Peyer's patch (tissue), 4 donors: ENCODE results near the gene RMC1.

Experiments used
- POLR2A ChIP-seq, 2 donors: fragments of 450-650 bp; IDR thresholded peaks; one replicate each; pipeline ENCODE4 v1.5.1; 2017; ENCODE audit warnings: antibody characterized with exemption in 2 of 2, mild to moderate bottlenecking in 2 of 2, moderate library complexity in 2 of 2
- TF ChIP-seq, protein P1 (sequence below), 6 experiments: fragments of 450-650 bp in 4 of 6; fragments of 200-600 bp in 2 of 6; sonication (generic) in 1 of 6; IDR thresholded peaks; one replicate each; pipeline ENCODE4 v1.5.1; 2017 to 2019; ENCODE audit warnings: antibody characterized with exemption in 6 of 6, mild to moderate bottlenecking in 3 of 6, moderate library complexity in 1 of 6

DNA sequence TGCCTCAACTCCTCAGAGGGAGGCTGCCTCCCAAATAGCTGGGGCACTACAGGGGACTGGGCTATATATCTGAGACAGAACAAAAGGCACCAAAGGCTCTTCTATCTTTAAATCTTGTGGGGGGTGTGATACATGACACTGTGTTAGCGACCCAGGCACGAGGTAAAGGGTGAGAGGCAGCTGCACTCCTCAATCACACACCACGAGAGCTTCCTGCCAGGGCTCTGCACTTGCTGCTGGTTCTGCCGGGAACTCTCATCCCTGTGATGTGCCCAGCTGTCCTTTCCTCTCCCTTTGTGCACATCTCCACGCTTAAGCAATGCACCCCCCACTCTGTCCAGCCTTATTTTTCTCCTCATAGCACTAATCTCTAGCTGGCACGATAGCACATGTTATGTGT lies 50.6 kb downstream of the RMC1 start:
- TF ChIP-seq, protein P1, sequence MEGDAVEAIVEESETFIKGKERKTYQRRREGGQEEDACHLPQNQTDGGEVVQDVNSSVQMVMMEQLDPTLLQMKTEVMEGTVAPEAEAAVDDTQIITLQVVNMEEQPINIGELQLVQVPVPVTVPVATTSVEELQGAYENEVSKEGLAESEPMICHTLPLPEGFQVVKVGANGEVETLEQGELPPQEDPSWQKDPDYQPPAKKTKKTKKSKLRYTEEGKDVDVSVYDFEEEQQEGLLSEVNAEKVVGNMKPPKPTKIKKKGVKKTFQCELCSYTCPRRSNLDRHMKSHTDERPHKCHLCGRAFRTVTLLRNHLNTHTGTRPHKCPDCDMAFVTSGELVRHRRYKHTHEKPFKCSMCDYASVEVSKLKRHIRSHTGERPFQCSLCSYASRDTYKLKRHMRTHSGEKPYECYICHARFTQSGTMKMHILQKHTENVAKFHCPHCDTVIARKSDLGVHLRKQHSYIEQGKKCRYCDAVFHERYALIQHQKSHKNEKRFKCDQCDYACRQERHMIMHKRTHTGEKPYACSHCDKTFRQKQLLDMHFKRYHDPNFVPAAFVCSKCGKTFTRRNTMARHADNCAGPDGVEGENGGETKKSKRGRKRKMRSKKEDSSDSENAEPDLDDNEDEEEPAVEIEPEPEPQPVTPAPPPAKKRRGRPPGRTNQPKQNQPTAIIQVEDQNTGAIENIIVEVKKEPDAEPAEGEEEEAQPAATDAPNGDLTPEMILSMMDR (IDR thresholded peaks at IDR 0.05) = no peak
- no peak for TF ChIP-seq POLR2A (IDR thresholded peaks at IDR 0.05)
